ENCODE data around the gene INSYN2A.

Gene INSYN2A

DNA sequence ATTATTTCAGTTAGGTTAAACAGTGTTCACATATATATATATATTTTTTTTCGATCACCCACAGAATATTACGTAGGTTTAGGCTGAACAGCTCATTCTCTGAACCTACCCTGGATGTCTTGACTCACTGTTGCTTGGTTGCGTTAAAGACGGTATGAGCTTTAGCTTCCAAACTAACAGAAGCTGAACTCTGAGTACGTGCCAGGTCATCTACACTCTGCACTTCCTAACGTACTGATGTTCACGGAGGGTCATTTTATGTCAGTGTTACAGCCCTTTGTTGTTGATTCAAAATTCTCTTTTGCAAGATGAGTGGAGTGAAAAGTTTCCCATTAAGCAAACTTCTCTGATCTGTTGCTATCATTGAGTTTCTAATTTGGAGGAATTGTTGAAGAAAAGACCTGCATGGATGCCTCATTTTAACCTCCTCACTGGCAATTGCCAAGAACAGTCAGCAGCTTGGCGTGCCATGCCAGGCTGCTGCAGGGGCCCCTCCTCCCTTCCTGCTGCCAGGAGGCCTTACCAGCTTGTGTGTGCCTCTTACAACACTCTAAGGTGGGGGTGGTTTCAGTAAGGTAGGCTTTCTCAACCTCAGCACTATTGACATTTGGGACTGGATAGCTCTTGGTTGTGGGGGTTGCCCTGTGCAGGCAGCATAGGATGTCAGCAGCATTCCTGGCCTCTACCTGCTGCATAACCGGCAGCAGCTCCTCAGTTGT, 44.3 kb downstream of the INSYN2A start:
- H3K4me3 ChIP-seq (replicated peaks; ENCODE audit: insufficient read depth, low read length), result no peak overlapping the region
- H3K27me3 ChIP-seq (ENCODE audit: insufficient read depth, poor library complexity, severe bottlenecking), result peaks cover 4% of the 10 kb centered on the region
- no peak for DNase-seq (ENCODE audit: low read depth in 1 of 2, low spot score in 1 of 2)
- TF ChIP-seq POLR2AphosphoS5 (IDR thresholded peaks at IDR 0.05; ENCODE audit: low read depth) (no peak), SPI1 (IDR thresholded peaks at IDR 0.05; ENCODE audit: borderline replicate concordance, low read depth) (no peak), GABPA (IDR thresholded peaks at IDR 0.05; ENCODE audit: low read depth) (no peak)
- TF ChIP-seq, protein P1, sequence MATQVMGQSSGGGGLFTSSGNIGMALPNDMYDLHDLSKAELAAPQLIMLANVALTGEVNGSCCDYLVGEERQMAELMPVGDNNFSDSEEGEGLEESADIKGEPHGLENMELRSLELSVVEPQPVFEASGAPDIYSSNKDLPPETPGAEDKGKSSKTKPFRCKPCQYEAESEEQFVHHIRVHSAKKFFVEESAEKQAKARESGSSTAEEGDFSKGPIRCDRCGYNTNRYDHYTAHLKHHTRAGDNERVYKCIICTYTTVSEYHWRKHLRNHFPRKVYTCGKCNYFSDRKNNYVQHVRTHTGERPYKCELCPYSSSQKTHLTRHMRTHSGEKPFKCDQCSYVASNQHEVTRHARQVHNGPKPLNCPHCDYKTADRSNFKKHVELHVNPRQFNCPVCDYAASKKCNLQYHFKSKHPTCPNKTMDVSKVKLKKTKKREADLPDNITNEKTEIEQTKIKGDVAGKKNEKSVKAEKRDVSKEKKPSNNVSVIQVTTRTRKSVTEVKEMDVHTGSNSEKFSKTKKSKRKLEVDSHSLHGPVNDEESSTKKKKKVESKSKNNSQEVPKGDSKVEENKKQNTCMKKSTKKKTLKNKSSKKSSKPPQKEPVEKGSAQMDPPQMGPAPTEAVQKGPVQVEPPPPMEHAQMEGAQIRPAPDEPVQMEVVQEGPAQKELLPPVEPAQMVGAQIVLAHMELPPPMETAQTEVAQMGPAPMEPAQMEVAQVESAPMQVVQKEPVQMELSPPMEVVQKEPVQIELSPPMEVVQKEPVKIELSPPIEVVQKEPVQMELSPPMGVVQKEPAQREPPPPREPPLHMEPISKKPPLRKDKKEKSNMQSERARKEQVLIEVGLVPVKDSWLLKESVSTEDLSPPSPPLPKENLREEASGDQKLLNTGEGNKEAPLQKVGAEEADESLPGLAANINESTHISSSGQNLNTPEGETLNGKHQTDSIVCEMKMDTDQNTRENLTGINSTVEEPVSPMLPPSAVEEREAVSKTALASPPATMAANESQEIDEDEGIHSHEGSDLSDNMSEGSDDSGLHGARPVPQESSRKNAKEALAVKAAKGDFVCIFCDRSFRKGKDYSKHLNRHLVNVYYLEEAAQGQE (IDR thresholded peaks at IDR 0.05; ENCODE audit: insufficient replicate concordance, low read depth), result no peak
- TF ChIP-seq, protein P2, sequence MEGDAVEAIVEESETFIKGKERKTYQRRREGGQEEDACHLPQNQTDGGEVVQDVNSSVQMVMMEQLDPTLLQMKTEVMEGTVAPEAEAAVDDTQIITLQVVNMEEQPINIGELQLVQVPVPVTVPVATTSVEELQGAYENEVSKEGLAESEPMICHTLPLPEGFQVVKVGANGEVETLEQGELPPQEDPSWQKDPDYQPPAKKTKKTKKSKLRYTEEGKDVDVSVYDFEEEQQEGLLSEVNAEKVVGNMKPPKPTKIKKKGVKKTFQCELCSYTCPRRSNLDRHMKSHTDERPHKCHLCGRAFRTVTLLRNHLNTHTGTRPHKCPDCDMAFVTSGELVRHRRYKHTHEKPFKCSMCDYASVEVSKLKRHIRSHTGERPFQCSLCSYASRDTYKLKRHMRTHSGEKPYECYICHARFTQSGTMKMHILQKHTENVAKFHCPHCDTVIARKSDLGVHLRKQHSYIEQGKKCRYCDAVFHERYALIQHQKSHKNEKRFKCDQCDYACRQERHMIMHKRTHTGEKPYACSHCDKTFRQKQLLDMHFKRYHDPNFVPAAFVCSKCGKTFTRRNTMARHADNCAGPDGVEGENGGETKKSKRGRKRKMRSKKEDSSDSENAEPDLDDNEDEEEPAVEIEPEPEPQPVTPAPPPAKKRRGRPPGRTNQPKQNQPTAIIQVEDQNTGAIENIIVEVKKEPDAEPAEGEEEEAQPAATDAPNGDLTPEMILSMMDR (IDR thresholded peaks at IDR 0.05; ENCODE audit: insufficient read depth, low read length), result no peak
- no peak overlapping the region for H3K27ac ChIP-seq (replicated peaks)

DNA sequence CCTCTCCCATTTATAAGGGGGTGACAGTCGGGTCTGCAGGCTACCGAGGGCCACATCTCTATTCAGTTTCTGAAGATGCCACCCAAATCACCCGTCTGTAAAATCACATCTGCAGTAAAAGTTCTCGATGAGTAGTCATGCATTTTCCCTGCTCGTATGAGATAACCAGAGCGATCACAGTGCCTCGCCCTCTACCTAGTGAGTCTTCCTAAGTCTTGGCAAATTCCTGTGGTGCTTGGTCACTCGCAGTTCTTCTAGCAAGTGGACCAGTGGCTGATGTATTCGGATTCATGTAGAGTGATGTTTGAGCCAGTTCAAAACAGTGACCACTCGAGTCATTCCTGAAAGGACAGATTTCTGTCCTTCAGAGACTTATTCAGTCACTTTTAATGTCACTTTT, 44.9 kb downstream of the INSYN2A start:
- H3K4me3 ChIP-seq (replicated peaks; ENCODE audit: insufficient read depth, low read length), result no peak overlapping the region
- H3K27me3 ChIP-seq (ENCODE audit: insufficient read depth, poor library complexity, severe bottlenecking), result peaks cover 4% of the 10 kb centered on the region
- no peak for DNase-seq (ENCODE audit: low read depth in 1 of 2, low spot score in 1 of 2)
- TF ChIP-seq GABPA (IDR thresholded peaks at IDR 0.05; ENCODE audit: low read depth) (no peak), POLR2AphosphoS5 (IDR thresholded peaks at IDR 0.05; ENCODE audit: low read depth) (no peak), SPI1 (IDR thresholded peaks at IDR 0.05; ENCODE audit: borderline replicate concordance, low read depth) (no peak)
- TF ChIP-seq, protein P1 (IDR thresholded peaks at IDR 0.05; ENCODE audit: insufficient replicate concordance, low read depth), result no peak
- TF ChIP-seq, protein P2 (IDR thresholded peaks at IDR 0.05; ENCODE audit: insufficient read depth, low read length), result no peak
- H3K27ac ChIP-seq (replicated peaks), result no peak overlapping the region

DNA sequence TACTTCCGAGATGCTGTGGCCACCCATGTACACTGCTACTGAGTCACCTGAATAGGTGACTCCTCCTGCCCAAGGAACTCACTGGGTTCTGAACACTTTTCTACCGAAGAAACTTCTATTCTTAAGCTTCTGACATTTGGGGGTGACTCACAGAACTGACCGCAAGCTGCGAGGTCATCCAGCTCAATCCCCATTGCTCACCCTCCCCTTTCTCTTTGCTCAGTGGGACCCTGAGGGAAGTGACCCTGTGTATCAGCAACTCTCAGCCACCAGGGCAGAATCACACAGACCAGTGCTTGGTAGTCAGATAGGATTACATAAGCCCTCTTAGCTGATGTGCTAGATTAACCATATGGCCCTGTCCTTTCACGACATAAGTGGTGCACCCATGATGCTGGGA, 46.3 kb downstream of the INSYN2A start:
- H3K27me3 ChIP-seq (ENCODE audit: insufficient read depth, poor library complexity, severe bottlenecking), result peaks cover 4% of the 10 kb centered on the region
- no peak for DNase-seq (ENCODE audit: low read depth in 1 of 2, low spot score in 1 of 2)
- no peak overlapping the region for H3K4me3 ChIP-seq (replicated peaks; ENCODE audit: insufficient read depth, low read length)
- H3K27ac ChIP-seq (replicated peaks), result no peak overlapping the region
- TF ChIP-seq, protein P1 (IDR thresholded peaks at IDR 0.05; ENCODE audit: insufficient replicate concordance, low read depth), result no peak
- TF ChIP-seq SPI1 (IDR thresholded peaks at IDR 0.05; ENCODE audit: borderline replicate concordance, low read depth) (no peak), POLR2AphosphoS5 (IDR thresholded peaks at IDR 0.05; ENCODE audit: low read depth) (no peak), GABPA (IDR thresholded peaks at IDR 0.05; ENCODE audit: low read depth) (no peak)
- TF ChIP-seq, protein P2 (IDR thresholded peaks at IDR 0.05; ENCODE audit: insufficient read depth, low read length), result no peak
